Liver (tissue), 3 donors: ENCODE results near the gene MAP3K9.

ENCODE experiments used
- ATF3 ChIP-seq: IDR thresholded peaks from 2 replicates; pipeline ENCODE4 v1.6.1; 2016; ENCODE audit warnings: antibody characterized with exemption
- CTCF ChIP-seq: fragments of 150-350 bp; IDR thresholded peaks from 2 replicates; pipeline ENCODE4 v1.5.1; 2017; ENCODE audit warnings: improper control_type of control experiment, low read depth, low read length; ENCODE audit not compliant: missing input control
- FOXA1 ChIP-seq: IDR thresholded peaks from 2 replicates; pipeline ENCODE4 v1.6.1; 2016; ENCODE audit warnings: antibody characterized with exemption
- GABPA ChIP-seq, 2 donors: IDR thresholded peaks in 1 of 2; conservative IDR thresholded peaks in 1 of 2; 2 replicates each; pipeline ENCODE4 v1.6.1; 2016; ENCODE audit warnings: antibody characterized with exemption in 2 of 2, mild to moderate bottlenecking in 1 of 2, moderate library complexity in 1 of 2
- HNF4A ChIP-seq, 2 donors: conservative IDR thresholded peaks; 2 replicates each; pipeline ENCODE4 v1.6.1; 2016; ENCODE audit warnings: antibody characterized with exemption in 2 of 2, mild to moderate bottlenecking in 2 of 2
- JUND ChIP-seq, 2 donors: IDR thresholded peaks; 2 replicates each; pipeline ENCODE4 v1.6.1; 2016; ENCODE audit warnings: antibody characterized with exemption in 2 of 2
- MAX ChIP-seq: IDR thresholded peaks from 2 replicates; pipeline ENCODE4 v1.6.1; 2016; ENCODE audit warnings: antibody characterized with exemption
- RAD21 ChIP-seq, 2 donors: IDR thresholded peaks; 2 replicates each; pipeline ENCODE4 v1.6.1; 2016; ENCODE audit warnings: antibody characterized with exemption in 2 of 2, mild to moderate bottlenecking in 2 of 2
- REST ChIP-seq: IDR thresholded peaks from 2 replicates; pipeline ENCODE4 v1.6.1; 2016; ENCODE audit warnings: antibody characterized with exemption, mild to moderate bottlenecking
- SP1 ChIP-seq: IDR thresholded peaks from 2 replicates; pipeline ENCODE4 v1.6.1; 2018; ENCODE audit warnings: antibody characterized with exemption, mild to moderate bottlenecking
- TAF1 ChIP-seq: conservative IDR thresholded peaks from 2 replicates; pipeline ENCODE4 v1.6.1; 2016; ENCODE audit warnings: antibody characterized with exemption, mild to moderate bottlenecking
- YY1 ChIP-seq: IDR thresholded peaks from 2 replicates; pipeline ENCODE4 v1.6.1; 2016; ENCODE audit warnings: antibody characterized with exemption, mild to moderate bottlenecking
- ZBTB33 ChIP-seq: IDR thresholded peaks from 2 replicates; pipeline ENCODE4 v1.6.1; 2016; ENCODE audit warnings: antibody characterized with exemption
- donor health status: healthy.
- donor health status: healthy.

GRCh38 chr14:70780396-70781075, 28.8 kb downstream of the MAP3K9 start:
- TF ChIP-seq JUND (IDR thresholded peaks at IDR 0.05), result no peak
- no peak for TF ChIP-seq GABPA (IDR thresholded peaks at IDR 0.05 in 1 of 2, conservative IDR thresholded peaks at IDR 0.05 in 1 of 2)
- no peak for TF ChIP-seq CTCF
- TF ChIP-seq SP1, result no peak
- TF ChIP-seq TAF1, result no peak
- TF ChIP-seq MAX, result no peak
- TF ChIP-seq YY1, result no peak
- no peak for TF ChIP-seq HNF4A (conservative IDR thresholded peaks at IDR 0.05)
- no peak for TF ChIP-seq REST
- no peak for TF ChIP-seq RAD21 (IDR thresholded peaks at IDR 0.05)
- no peak for TF ChIP-seq FOXA1
- no peak for TF ChIP-seq ZBTB33
- TF ChIP-seq ATF3, result no peak
